Keratinocyte (primary cell): ENCODE data around the gene LRRC47. TPM values are rescaled to one million over a fixed set of nuclear protein-coding genes. Genes with fewer than 3 reads are reported as not detected.

ENCODE experiments used
- DNase-seq: peaks from one replicate; pipeline ENCODE4 v3.0.0-alpha.2; 2011; ENCODE audit warnings: low read depth, missing footprints, low spot score
- FAIRE-seq: peaks from 2 replicates; lab custom pipeline; 2011; peaks lifted over from hg19 to GRCh38; lab: Jason Lieb, UNC
- H2AFZ ChIP-seq: 2 replicates; pipeline ENCODE4 v1.6.0; 2012; ENCODE audit warnings: low read length, control low read depth, inconsistent platforms; ENCODE audit not compliant: control insufficient read depth
- H3K27ac ChIP-seq: 2 replicates; pipeline ENCODE4 v1.5.1; 2011; ENCODE audit warnings: low read length; ENCODE audit not compliant: control insufficient read depth, insufficient read depth
- H3K27me3 ChIP-seq: 3 replicates; pipeline ENCODE4 v1.6.0; 2011; ENCODE audit warnings: low read length; ENCODE audit not compliant: control insufficient read depth, insufficient read depth; ENCODE audit errors: extremely low read depth
- H3K36me3 ChIP-seq, 2 experiments: 2 replicates in 1 of 2; 3 replicates in 1 of 2; pipeline ENCODE4 v1.5.1; 2011; ENCODE audit warnings: low read length in 2 of 2, mild to moderate bottlenecking in 1 of 2; ENCODE audit not compliant: control insufficient read depth in 2 of 2, insufficient read depth in 2 of 2; ENCODE audit errors: extremely low read depth in 1 of 2
- H3K4me1 ChIP-seq: 3 replicates; pipeline ENCODE4 v1.5.1; 2011; ENCODE audit warnings: low read length; ENCODE audit not compliant: control insufficient read depth, insufficient read depth; ENCODE audit errors: extremely low read depth
- H3K4me2 ChIP-seq: 3 replicates; pipeline ENCODE4 v1.6.0; 2011; ENCODE audit warnings: low read depth, low read length; ENCODE audit not compliant: control insufficient read depth, insufficient read depth; ENCODE audit errors: extremely low read depth
- H3K4me3 ChIP-seq, 3 experiments: fragments of 200-600 bp in 1 of 3; sonication (generic) in 1 of 3; 2 replicates in 2 of 3; 3 replicates in 1 of 3; pipeline ENCODE4 v1.5.1; 2011 to 2016; ENCODE audit warnings: low read length in 3 of 3, mild to moderate bottlenecking in 3 of 3, control low read depth in 2 of 3, inconsistent platforms in 1 of 3, low read depth in 1 of 3, mixed read lengths in 1 of 3, mixed run types in 1 of 3, moderate library complexity in 1 of 3; ENCODE audit not compliant: control insufficient read depth in 2 of 3, insufficient read depth in 2 of 3; ENCODE audit errors: extremely low read depth in 1 of 3
- H3K79me2 ChIP-seq: 2 replicates; pipeline ENCODE4 v1.6.0; 2012; ENCODE audit warnings: low read length; ENCODE audit not compliant: control insufficient read depth, insufficient read depth
- H3K9ac ChIP-seq: 3 replicates; pipeline ENCODE4 v1.6.0; 2011; ENCODE audit warnings: low read length; ENCODE audit not compliant: control insufficient read depth, insufficient read depth; ENCODE audit errors: extremely low read depth
- H3K9me1 ChIP-seq: 3 replicates; pipeline ENCODE4 v1.6.0; 2011; ENCODE audit warnings: low read length; ENCODE audit not compliant: control insufficient read depth, insufficient read depth; ENCODE audit errors: extremely low read depth
- H3K9me3 ChIP-seq: 2 replicates; pipeline ENCODE4 v1.5.1; 2012; ENCODE audit warnings: low read depth, low read length; ENCODE audit not compliant: control insufficient read depth
- H4K20me1 ChIP-seq: 3 replicates; pipeline ENCODE4 v1.6.0; 2011; ENCODE audit warnings: low read length; ENCODE audit not compliant: control insufficient read depth, insufficient read depth; ENCODE audit errors: extremely low read depth
- CTCF ChIP-seq, 3 experiments: IDR thresholded peaks in 1 of 3; conservative IDR thresholded peaks in 1 of 3; optimal IDR thresholded peaks in 1 of 3; 2 replicates in 2 of 3; 3 replicates in 1 of 3; pipeline versions ENCODE3 to v1.5.1; 2011; ENCODE audit warnings: low read length in 3 of 3, mild to moderate bottlenecking in 3 of 3, moderate library complexity in 2 of 3, control low read depth in 1 of 3, inconsistent platforms in 1 of 3; ENCODE audit not compliant: insufficient read depth in 2 of 3; ENCODE audit errors: extremely low read depth in 1 of 3
- EZH2 ChIP-seq: IDR thresholded peaks from one replicate; pipeline ENCODE4 v1.6.1; 2012; ENCODE audit warnings: inconsistent platforms, mild to moderate bottlenecking, low read length, moderate library complexity
- dilution Hi-C: fragments of 300-500 bp; cut with MboI; formaldehyde crosslinking; loops from one replicate; pipeline ENCODE4 v1.7.0; 2020; ENCODE audit warnings: low sequenced_read_pairs; ENCODE audit not compliant: extremely low pct_ligation_motif_present
- polyA plus RNA-seq, 5 experiments: library from polyadenylated mRNA; depleted of rRNA in 3 of 5; stranded (reverse) in 3 of 5; stranded (forward) in 1 of 5; unstranded in 1 of 5; fragments of >200 nt; gene quantifications; 1 replicate in 1 of 5; 2 replicates in 3 of 5; 3 replicates in 1 of 5; pipeline versions ENCODE4 v1.2.1 to v1.2.3, GENCODE V29; 2011 to 2012; ENCODE audit warnings: missing spikeins in 2 of 5, low read depth in 1 of 5, low replicate concordance in 1 of 5

LRRC47 gene
- polyA plus RNA-seq, 1 donor (not counting 4 experiments of a cell fraction or from before 2014, with no cell fraction given) = 40.1 TPM

DNA sequence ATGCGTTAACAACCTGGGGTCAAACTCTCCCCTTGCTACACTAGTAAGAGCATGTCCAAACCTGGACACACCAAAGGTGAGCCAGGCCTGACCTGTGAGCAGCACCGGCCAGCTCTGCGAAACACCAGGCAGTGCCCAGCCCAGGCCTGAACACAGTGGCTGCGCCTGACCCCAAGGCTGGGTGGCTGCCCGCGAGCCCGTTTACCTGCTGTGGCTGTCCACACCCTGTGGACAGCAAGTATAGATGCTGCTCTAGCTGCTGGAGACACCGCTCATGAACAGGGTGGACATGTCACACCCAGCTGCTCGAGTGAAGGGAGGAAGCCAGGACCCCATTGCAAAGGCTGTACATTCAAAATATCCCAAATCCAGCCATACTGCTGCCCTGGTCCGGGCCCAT, 51.7 kb downstream of the LRRC47 start:
- H3K9ac ChIP-seq = no peak overlapping the region

GRCh38 chr1:3743826-3744225, 52.5 kb downstream of the LRRC47 start:
- H3K9me1 ChIP-seq = peaks cover 2% of the 10 kb centered on the region
- no peak overlapping the region for H3K9ac ChIP-seq
- H3K79me2 ChIP-seq = no peaks in the 10 kb centered on the region
- H3K4me3 ChIP-seq = no peak overlapping the region
- dilution Hi-C loops = no loop called here
- peaks cover 8 to 15% of the 10 kb centered on the region in 2 experiments for H3K36me3 ChIP-seq
- no peak for FAIRE-seq
- no peak overlapping the region for H3K27ac ChIP-seq
- H4K20me1 ChIP-seq = no peaks in the 10 kb centered on the region
- H2AFZ ChIP-seq = no peak overlapping the region
- DNase-seq = no peak
- no peaks in the 10 kb centered on the region for H3K9me3 ChIP-seq
- H3K4me1 ChIP-seq = peaks cover 17% of the 10 kb centered on the region
- H3K4me2 ChIP-seq = no peak overlapping the region
- no peaks in the 10 kb centered on the region for H3K27me3 ChIP-seq
- no peak for TF ChIP-seq CTCF (optimal IDR thresholded peaks at IDR 0.05 in 1 of 3, IDR thresholded peaks at IDR 0.05 in 1 of 3, conservative IDR thresholded peaks at IDR 0.05 in 1 of 3; ENCODE audit: extremely low read depth in 1 of 3, insufficient read depth in 2 of 3, low read length in 3 of 3)
- TF ChIP-seq EZH2 = no peak

More for the DNA sequence above, 51.7 kb downstream of the LRRC47 start:
- dilution Hi-C loops = no loop called here
- Histone ChIP-seq H3K79me2 (no peaks in the 10 kb centered on the region), H3K9me3 (no peaks in the 10 kb centered on the region), H3K4me3 (no peak overlapping the region), H4K20me1 (no peaks in the 10 kb centered on the region), H3K4me2 (no peak overlapping the region), H3K27me3 (no peaks in the 10 kb centered on the region), H3K4me1 (peaks cover 17% of the 10 kb centered on the region), H3K27ac (no peak overlapping the region), H3K9me1 (peaks cover 2% of the 10 kb centered on the region), H3K36me3 (peaks cover 6 to 12% of the 10 kb centered on the region in 2 experiments), H2AFZ (no peak overlapping the region)
- TF ChIP-seq CTCF (optimal IDR thresholded peaks at IDR 0.05 in 1 of 3, IDR thresholded peaks at IDR 0.05 in 1 of 3, conservative IDR thresholded peaks at IDR 0.05 in 1 of 3; ENCODE audit: extremely low read depth in 1 of 3, insufficient read depth in 2 of 3, low read length in 3 of 3) (no peak), EZH2 (no peak)
- no peak for FAIRE-seq
- no peak for DNase-seq
